Measurements from ENCODE around the gene SNCAIP. TPM values are rescaled to one million over a fixed set of nuclear protein-coding genes. Genes with fewer than 3 reads are reported as not detected.
"Not testable (repeated sequence)": the region's sequence is repeated elsewhere in the genome, so short reads cannot be mapped to it uniquely, and the experiment has no call there.

SNCAIP gene
- total RNA-seq, 1 donor from 2014 or later: 93.1 TPM

DNA sequence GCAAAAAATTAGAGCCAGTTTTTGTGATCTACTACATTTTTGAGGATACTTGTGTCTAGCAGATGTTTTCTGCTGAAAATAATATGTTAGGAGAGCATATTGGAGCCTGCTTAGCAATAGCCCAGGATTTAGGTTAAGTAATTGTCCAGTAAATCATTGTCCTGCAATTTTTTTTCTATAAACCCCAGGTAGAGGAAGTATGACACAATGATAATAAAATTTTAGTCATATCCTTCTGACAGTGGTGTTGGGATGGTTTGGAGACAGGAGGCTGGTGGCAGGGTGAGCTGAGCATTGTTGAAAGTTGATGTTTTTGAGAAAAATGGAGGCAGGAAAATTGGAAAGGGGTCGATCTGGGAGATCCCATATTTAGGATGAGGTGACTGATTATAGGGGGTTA is 3.5 kb downstream of the SNCAIP start:
- DNase-seq: no peak

DNA sequence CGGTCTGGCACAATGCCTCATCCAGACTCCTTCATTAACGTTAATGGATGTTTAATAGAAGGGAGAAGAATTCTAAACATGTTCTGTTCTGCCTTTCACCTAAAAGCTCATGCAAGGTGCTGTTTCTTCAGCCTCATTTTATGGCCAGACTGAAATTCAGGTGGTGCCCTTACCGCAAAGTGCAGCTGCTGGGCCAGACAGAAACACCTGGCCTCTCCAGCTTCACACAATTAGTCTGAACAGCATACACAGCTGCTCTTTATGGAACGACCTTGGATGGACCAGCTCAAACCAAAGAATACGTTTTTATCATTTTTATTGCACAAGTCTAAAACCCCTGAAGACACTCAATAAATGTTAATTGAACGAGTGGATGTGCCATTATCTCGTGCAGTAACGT is 4.6 kb downstream of the SNCAIP start:
- DNase-seq: no peak

DNA sequence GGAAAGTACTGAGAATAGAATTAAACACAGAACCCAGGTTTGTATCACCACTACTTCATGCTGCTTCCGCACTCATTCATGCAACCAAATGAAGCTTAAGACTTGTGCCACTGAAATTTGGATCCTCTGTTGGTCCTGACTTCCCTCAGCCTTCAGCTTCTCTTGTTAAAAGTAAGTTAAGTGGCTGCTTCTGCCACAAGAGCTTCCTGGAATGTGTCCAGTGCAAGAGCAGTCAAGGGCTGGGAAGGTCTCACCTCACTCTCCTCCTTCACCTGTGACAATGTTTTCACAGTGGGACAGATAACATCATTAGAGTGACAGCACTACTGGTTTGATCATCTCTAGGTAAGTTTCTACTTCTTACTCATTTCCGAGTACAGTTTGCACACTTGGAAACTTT is 7.9 kb downstream of the SNCAIP start:
- no peak for DNase-seq

DNA sequence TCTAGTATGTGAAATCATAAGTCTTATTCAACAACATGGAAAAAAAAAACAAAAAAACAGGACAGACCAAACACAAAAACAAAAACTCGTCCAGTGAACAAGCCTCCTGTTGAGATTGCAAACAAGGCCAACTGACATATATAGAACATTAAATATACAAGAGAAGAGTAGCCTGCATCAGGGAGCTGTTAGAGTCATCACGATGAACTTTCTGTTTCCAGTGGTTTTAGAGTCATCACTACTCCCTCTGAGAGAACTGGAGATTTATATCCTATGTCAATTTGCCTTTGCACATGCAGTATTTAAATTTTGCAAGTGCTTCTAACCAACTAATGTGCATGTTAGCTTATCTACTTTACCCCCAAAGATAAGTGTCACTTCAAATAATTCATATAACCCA is 9.9 kb downstream of the SNCAIP start:
- no peak for DNase-seq

DNA sequence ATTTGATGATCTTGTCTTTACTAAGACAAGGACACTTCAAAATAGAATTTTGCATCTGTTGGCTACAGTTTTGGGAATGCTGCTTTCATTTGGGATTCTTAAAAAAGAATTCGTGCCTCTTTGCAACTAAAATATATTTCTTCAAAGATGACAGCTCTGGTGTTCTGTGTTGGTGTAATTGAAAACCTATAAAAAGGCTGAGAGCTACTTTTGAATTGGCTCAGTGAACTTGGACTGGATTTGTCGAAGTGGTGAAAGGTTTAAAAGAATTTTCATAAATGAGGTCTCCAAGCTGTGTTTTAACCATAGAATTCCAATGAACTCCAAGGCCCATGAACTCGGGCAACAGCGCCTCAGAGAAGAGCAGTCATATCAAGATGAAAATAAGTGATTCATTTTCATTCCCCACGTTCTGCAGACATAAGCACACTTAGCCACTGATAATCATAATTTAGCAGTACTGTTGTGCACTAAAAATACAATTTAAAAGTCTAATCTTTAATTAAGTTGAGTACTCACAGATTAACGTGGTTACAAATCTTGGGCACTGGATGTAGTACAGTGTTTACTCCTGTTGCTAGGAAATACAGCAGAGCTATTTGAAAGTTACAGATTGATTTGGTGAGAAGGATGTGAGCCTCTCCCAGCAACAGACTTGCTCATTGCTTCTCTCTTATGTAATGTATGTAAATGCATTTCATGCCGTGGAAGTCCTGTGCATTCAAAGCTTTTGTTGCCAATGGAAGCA is 10.9 kb downstream of the SNCAIP start:
- DNase-seq: no peak

DNA sequence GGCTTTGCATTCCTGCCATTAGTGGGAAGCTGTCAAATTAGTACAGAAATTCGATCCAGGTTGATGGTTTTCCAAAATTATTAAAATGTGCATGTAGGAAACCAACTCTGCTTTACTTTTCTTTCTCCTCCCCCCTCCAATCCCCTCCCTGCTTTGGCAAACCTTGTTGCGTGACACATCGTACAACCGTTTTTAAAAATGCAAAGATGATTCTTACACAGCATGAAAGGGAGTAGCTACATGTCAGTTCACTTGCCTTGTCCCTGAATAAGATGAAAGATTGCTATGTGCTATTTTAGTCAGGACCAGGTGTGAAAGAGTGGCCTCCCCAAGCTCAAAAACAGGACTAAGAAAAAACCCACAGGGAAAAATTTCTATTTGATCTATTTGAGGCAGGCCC is 11.7 kb downstream of the SNCAIP start:
- DNase-seq: no peak

DNA sequence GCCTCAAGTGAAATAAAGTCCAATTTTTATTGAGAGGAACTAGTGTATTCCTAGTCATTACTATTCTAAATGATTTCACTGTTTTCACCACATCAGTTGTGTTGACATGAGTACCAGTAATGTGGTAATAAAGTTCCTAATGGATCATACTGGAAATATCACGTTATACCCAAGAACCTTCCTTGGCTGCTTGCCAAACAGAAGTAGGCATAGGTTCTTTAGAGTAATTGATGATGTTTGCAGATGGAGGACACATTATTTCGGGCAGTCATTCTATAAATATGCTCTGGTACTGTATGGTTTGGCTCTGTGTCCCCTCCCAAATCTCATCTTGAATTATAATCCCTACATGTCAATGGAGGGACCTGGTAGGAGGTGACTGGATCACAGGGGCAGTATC is 15.1 kb downstream of the SNCAIP start:
- DNase-seq: no peak

DNA sequence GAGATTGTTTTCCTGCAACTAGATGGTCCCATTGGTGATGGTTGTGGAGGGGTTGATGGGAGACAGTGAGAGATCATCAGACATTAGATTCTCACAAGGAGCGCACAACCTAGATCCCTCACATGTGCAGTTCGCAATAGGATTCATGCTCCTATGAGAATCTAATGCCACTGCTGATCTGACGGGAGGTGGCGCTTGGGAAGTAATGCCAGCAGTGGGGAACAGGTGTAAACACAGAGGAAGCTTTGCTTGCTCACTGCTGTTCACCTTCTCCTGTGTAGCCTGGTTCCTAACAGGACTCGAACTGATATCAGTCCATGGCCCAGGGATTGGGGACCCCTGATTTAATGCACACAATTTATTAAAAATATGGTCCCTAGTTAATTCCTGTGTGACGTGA is 18.8 kb downstream of the SNCAIP start:
- no peak for DNase-seq

DNA sequence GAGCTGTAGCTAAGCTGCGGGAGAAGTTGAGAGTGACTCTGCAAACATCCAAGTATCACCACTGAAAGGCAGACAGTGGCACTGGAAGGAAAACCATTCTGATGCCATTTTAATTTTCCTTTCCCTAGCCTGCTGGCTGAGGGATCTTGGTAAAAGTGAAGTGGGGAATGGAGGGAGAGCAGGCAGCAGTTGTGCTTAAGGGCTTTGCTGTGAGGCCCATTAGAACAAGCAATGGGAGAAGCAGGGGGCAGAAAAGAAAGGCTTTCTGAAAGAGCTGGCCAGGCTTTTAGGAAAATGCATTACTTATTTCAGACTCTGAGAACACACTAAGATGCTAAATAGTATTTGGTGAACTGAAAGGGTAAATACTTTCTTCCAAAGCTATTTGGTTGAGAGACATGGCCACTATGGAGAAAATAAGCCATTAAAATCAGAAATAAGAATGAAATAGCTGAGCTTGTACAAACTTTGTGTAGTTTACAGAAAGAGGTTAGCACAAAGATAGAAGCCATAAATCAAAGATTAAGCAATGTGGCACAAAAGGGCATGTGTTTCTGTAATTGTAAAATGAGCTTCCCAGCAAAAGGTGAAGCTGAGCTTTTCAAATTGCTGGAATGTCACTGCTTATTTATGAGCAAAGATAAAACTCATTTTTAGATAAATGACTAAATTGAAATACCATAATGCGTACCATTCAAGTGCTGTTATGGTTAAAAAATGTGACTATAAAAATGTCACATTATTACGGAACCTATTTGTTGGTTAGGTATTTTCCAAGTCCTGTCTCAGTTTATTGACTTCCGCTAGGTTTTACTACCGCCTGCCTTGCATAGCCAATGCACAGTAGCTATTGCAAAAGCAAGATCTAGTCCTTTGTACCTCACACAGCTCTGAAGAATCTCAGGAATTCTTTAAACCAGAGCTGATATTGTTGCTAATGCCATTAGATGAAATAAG is 20.8 kb downstream of the SNCAIP start:
- no peak for DNase-seq

DNA sequence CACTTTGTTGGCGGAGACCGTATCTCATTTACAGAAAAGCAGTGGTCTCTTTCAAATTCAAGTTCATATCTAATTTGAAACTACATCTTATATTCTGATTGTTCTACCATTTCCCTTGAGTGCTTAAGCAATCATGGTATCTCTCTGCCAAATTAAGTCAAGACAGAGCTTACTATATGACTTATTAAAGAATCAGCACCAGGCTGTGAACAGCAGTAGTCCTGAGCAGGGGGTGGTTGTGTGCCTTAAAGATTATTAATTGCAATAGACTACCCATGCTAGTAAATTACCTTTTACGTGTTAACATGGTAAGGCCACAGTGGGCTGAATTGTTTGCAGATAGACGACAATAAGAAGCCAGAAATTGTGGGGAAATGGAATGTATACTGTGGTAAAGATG is 21.5 kb downstream of the SNCAIP start:
- DNase-seq: no peak

DNA sequence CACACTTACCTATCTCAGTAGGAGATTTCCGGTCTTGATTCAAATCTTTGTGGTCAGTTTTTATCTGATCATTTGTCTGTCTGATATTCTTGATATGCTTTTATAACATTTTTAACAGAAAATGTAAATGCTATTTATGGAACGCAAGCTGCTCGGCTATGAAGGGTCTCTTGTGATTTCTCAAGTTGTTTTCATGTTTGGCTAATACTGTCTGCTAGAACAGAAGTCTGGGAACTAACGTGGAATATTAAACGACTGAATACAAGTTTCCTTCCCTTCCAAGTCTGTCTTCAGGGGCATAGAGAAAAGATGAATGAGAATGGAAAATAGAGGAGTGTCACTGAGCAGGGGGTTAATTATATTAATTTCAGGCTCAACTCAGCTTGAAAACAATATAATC is 27.6 kb downstream of the SNCAIP start:
- no peak for DNase-seq

DNA sequence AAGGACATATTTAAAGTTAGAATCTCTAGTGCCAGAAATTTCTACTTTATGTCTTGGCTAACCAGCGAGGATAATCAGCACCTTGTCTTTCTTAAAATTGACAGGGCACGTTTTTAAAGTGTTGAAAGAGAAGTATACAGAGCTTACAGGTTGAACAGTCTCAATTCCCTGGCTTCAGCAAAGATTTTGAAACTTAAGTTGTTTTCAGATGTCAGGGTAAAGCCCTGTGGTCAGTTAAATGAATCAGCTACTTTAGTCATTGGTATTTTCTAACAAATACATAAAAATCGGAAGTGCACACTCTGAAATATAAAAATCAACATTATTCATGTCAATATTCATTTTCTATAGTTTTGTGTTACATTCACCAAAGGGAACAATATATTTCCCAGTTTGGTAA is 29.1 kb downstream of the SNCAIP start:
- DNase-seq: no peak

DNA sequence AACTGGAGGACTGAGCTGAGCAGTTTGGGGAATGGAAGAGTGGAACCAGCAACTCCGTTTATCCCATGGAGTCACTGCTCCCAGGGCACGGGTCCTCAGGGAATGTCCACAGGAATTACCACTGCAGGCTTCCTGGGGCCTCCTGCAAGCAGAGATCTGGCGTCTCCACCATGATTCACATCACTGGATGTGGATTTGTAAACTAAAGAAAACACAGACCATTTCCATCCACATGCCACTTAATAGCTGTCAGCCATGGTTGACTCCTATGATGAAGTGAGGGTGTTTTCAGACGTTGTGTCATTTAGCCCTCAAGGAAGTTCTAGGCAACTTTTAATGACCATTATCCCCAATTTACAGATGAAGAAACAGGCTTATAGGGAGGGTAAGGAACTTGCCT is 30.2 kb downstream of the SNCAIP start:
- no peak for DNase-seq

DNA sequence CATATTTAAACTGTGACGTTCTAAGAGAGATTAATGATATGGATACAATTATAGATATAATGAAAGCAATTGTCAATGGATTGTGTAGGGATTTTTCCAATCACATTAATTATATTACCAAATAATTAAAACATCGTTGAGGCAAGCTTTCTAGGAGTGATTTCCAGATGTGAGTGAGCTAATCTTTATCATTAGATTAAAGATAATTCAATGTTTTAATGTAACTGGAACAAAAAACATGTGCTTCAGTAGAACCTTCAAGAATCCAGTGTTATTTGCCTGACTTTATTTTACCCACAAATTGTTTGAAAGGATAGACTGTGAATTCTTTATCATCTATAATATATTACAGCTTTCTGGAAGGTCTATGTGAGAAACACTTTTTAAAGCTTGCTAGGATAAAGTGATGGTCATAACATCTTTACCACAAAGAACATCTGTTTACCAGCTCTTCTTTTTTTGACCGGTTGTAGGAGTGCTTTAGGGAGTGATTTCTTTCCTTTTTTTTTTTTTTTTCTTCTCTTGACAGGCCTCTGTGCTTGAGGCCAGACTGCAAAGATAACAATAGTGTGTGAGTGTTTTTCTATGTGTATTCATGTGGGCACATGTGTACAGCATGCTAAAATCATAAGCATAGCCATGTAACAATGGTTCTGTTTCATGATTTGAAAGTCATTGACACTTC is 35.0 kb downstream of the SNCAIP start:
- no peak for DNase-seq

DNA sequence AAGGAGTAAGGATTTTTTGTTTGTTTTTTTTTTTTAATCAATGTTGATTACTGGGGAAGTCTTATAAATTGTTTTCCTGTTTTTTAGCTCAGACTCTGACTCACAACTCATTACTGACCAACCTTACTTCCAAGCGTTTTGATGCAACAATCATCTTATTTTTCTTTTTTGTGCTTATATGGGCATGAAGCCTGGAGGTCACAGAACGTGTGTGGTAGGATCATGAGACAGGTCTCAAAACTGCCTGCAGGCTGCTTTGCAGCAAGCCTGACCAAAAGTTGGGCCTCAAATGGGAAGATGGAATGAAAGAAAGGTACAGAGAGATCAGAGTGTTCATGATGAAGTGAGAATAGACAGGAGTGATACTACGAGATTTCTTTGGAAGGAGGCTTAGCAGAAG is 38.5 kb downstream of the SNCAIP start:
- DNase-seq: peak; percentile 36

DNA sequence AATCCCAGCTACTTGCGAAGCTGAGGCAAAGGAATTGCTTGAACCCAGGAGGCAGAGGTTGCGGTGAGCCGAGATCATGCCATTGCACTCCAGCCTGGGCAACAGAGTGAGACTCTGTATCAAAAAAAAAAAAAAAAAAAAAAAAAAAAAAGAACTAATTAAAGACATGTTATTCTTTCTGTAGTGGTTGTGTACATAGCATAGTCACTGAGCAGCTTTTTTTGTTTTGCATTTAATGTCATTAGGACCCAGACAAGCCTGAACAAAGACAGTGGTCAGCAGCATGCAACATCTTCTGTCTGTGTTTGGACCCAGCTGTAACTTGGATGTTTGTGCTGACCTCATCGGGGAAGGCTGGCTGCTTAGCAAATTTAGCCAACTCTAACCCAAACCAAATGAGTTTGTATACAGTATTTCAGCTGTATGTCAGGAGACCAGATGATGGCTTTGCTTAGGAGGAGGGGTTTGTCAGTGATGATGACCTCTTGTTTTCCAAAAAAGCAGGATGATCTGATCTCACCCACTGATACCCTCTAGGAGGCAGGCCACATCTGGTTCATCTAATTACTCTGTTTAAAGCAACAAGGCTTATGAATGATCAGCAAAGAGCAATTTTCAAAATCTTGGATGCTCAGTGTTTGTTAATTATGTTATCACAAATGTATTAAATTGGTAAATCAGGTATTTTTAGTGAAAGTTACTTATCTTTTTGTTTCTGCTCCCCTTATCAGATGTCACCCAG is 39.5 kb downstream of the SNCAIP start:
- DNase-seq: no peak

DNA sequence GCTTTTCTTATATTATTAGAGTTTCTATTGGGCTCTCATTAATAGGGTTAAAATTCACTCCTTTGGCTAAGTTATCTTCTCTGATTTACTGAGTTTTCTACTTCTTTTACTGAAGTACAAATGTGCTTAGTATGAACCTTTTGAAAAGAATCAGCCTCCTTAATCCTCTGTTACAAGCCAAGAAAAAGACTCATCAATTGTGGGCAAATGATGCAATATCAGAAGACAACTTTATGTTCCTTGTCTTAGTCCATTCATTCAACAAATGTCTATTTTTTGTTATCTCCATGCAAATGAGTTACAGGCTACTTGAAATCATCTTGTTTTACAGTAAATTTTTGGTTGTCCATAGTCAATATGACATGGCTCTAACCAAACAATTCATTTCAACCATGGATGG is 40.3 kb downstream of the SNCAIP start:
- no peak for DNase-seq

DNA sequence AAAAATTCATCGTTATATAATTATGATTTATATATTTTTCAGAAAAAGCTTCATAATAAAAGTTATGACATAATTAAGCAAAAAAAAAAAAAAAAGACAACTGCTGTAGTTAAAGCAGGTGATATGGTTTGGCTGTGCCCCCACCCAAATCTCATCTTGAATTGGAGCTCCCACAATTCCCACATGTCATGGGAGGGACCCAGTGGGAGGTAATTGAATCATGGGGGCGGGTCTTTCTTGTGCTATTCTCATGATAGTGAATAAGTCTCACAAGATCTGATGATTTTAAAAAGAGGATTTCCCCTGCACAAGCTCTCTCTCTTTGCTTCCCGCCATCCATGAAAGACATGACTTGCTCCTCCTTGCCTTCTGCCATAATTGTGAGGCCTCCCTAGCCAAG is 41.3 kb downstream of the SNCAIP start:
- DNase-seq: not testable (repeated sequence)

DNA sequence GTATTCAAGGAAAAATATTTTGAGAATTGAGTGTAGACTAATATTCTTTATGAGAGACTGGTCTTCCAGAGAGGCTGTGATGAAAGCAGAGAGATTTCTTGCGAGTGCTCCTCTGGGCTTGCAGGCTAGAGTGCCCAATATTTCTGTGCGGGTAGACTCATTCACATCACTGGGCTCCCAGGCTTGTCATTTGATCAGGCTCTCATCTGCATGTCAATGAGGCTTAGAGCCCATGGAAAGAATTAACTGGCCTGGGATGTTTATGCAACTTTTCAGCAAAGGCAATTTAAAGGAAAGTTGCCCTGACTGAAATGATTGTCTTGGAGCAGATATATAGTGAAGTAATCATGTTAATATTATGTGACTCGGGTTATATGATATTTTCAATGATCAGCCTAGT is 42.3 kb downstream of the SNCAIP start:
- no peak for DNase-seq

DNA sequence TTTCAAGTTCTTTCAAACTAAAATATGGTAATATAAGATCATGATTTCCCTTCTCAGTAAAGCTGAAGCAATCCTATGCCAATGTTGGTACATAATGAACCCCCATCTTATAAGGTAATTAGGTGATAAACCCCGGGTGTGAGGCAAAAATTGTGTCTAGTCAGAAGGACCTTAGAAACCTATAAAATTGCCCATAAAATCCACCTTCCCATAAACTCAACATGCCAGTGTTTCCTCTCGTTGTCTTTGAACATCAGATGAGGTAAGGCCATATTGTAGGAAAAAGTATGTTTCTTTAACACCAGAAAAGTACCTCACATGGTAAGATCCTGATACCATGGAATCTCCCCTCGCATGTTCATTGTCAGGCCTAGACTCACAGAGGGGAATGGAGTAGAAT is 43.3 kb downstream of the SNCAIP start:
- DNase-seq: no peak

DNA sequence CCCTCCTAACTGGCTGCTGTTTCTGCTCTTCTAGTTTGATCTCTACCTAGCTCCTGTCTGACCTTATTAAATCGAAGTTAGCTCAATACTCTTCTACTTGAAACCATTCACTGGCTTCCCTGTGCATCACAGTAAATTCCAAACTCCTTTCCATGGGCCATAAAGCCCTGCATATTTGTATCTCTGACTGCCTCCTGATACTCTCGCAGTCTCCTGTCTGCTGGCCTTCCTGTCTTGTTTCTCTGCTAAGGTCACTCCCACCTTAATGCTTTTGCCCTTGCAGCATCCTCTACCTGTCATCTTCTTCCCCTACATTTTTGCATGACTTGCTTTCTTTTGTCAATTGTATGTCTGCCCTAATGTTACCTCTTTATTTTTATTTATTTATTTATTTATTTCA is 44.8 kb downstream of the SNCAIP start:
- DNase-seq: no peak

DNA sequence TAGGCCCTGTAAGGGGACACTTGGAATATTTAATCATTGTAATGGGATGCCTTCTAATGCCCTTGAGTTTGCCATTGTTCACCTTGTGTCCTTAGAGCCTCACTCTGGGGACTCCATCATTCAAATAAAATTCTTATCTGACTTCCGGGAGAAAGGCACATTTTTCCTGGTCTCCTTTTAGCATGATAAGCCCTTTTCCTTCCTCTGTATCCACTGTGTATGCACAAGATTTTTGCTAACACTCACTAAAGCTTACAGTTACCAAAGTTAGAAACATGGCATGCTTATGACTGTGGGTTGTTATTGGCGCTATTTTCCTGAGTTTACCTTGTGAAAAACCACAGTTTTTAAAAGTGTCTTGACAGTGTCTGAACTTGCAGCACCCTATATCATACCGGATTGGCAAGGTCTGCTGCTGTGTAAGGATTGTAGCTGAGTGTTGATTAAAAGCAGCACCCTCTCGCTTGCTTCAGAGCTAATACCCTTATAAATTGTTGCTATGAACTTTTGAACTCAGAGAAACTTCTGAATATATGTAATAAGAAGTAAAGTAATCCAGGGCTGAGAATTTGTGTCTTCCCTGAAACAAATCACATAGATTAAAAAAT is 46.4 kb downstream of the SNCAIP start:
- DNase-seq: peak; percentile 8

Measured in dermis blood vessel endothelial cell (primary cell).